ENCODE data around the gene METTL6.
"Not testable (repeated sequence)": the region's sequence is repeated elsewhere in the genome, so short reads cannot be mapped to it uniquely, and the experiment has no call there.

METTL6 gene

GRCh38 chr3:15377961-15378791 lies 49.2 kb downstream of the METTL6 start:
- peak; percentile 68 for DNase-seq (ENCODE audit: low spot score)
- peak; percentile 71 for TF ChIP-seq CTCF (IDR thresholded peaks at IDR 0.05; ENCODE audit: borderline replicate concordance, control extremely low read depth, extremely low read depth, insufficient read depth, missing control alignments)
- in situ Hi-C loops (cut with MboI; ENCODE audit: low sequenced_read_pairs, unreplicated experiment), result no loop called here

- no peak for TF ChIP-seq CTCF (IDR thresholded peaks at IDR 0.05; ENCODE audit: borderline replicate concordance, control extremely low read depth, extremely low read depth, insufficient read depth, missing control alignments)
- in situ Hi-C loops (cut with MboI; ENCODE audit: low sequenced_read_pairs, unreplicated experiment), result no loop called here
- no peak for DNase-seq (ENCODE audit: low spot score)
Observed at GRCh38 chr3:15375461-15376000, 51.8 kb downstream of the METTL6 start.

- DNase-seq (ENCODE audit: low spot score), result no peak
- in situ Hi-C loops (cut with MboI; ENCODE audit: low sequenced_read_pairs, unreplicated experiment), result no loop called here
- TF ChIP-seq CTCF (IDR thresholded peaks at IDR 0.05; ENCODE audit: borderline replicate concordance, control extremely low read depth, extremely low read depth, insufficient read depth, missing control alignments), result no peak
Observed at GRCh38 chr3:15372918-15373317, 54.4 kb downstream of the METTL6 start.

GRCh38 chr3:15368561-15369135 lies 58.7 kb downstream of the METTL6 start:
- in situ Hi-C loops (cut with MboI; ENCODE audit: low sequenced_read_pairs, unreplicated experiment), result no loop called here
- no peak for DNase-seq (ENCODE audit: low spot score)
- no peak for TF ChIP-seq CTCF (IDR thresholded peaks at IDR 0.05; ENCODE audit: borderline replicate concordance, control extremely low read depth, extremely low read depth, insufficient read depth, missing control alignments)

- in situ Hi-C loops (cut with MboI; ENCODE audit: low sequenced_read_pairs, unreplicated experiment), result no loop called here
- TF ChIP-seq CTCF (IDR thresholded peaks at IDR 0.05; ENCODE audit: borderline replicate concordance, control extremely low read depth, extremely low read depth, insufficient read depth, missing control alignments), result no peak
- no peak for DNase-seq (ENCODE audit: low spot score)
Observed at GRCh38 chr3:15367059-15367458, 60.3 kb downstream of the METTL6 start.

- in situ Hi-C loops (cut with MboI; ENCODE audit: low sequenced_read_pairs, unreplicated experiment); DNase-seq (ENCODE audit: low spot score): not testable (repeated sequence)
Observed at GRCh38 chr3:15364078-15364477, 63.3 kb downstream of the METTL6 start.
